T-cell (primary cell): ENCODE measurements around the gene GABRP. TPM values are rescaled to one million over a fixed set of nuclear protein-coding genes. Genes with fewer than 3 reads are reported as not detected.

ENCODE experiments used
- total RNA-seq, 35 experiments: library from RNA in 6 of 35; stranded (reverse) in 6 of 35; fragments of 120-200 nt in 1 of 35; gene quantifications; one replicate each; pipeline versions ENCODE4 v1.2.1 to v1.2.4 and lab custom pipeline; 2013 to 2026

The GABRP gene
- total RNA-seq, 5 donors from 2014 or later (not counting 1 experiment from before 2014, with no cell fraction given): 0.26 TPM; not detected in 4

Other genes starting within 250 kb of the GABRP start
- gene RANBP17, start 78.3 kb downstream of the GABRP start, total RNA-seq: under 1 TPM in 3 of 5 donors, not detected in 2; 0.41 to 0.62 (median 0.58) TPM